ENCODE measurements around the gene CXCR1. TPM values are rescaled to one million over a fixed set of nuclear protein-coding genes. Genes with fewer than 3 reads are reported as not detected.
A peak's percentile ranks its signal among the peaks of the same experiment; 100 is the strongest.
"Not testable (repeated sequence)": the region's sequence is repeated elsewhere in the genome, so short reads cannot be mapped to it uniquely, and the experiment has no call there.

The CXCR1 gene
- total and polyA plus RNA-seq, 9 of the 15 experiments (the other 6 are each of a cell fraction or from before 2014, with no cell fraction given): not detected

- H2AFZ ChIP-seq (ENCODE audit: low read depth, low read length); H3K9me3 ChIP-seq (replicated peaks; ENCODE audit: control insufficient read depth, insufficient read depth, low read depth, low read length); H3K4me2 ChIP-seq (ENCODE audit: insufficient read depth, low read length); H3K4me1 ChIP-seq (replicated peaks in 1 of 2; ENCODE audit: control insufficient read depth in 2 of 2, insufficient read depth in 2 of 2, low read length in 2 of 2); H3K79me2 ChIP-seq (ENCODE audit: control insufficient read depth, insufficient read depth, low read length); H3K4me3 ChIP-seq; H3K36me3 ChIP-seq (ENCODE audit: control insufficient read depth, insufficient read depth, low read length); POLR2A ChIA-PET; CTCF ChIA-PET (ENCODE audit: low intra/inter-chr PET ratio); H3K9ac ChIP-seq (ENCODE audit: insufficient read depth in 1 of 2, low read depth in 2 of 2, low read length in 2 of 2); DNase-seq (ENCODE audit: extremely low read depth in 1 of 4, low spot score in 3 of 4); BruUV-seq (replicated peaks); intact Hi-C loops (cut with micrococcal nuclease); in situ Hi-C loops (cut with MboI); H3K27ac ChIP-seq (ENCODE audit: extremely low read depth, low read depth, low read length); H4K20me1 ChIP-seq (replicated peaks; ENCODE audit: control insufficient read depth, insufficient read depth, low read length); H3K9me1 ChIP-seq (ENCODE audit: control insufficient read depth, insufficient read depth, low read length); ATAC-seq; FAIRE-seq: not testable (repeated sequence)
- peaks cover 0 to 11% of the 10 kb centered on the region in 2 experiments; a peak in 1 of 5 replicates for H3K27me3 ChIP-seq (ENCODE audit: control insufficient read depth in 2 of 2, insufficient read depth in 2 of 2, low read length in 2 of 2)
- peak; percentile 47 for TF ChIP-seq NFYB (IDR thresholded peaks at IDR 0.05; ENCODE audit: extremely low read depth, insufficient read length)
- peak in 1 of 2 experiments; percentile 86; a peak in 1 of 4 replicates for TF ChIP-seq SRF (CRISPR knock-in tag; IDR thresholded peaks at IDR 0.05)
- WGBS (ENCODE audit: insufficient coverage, low coverage, missing lambda C conversion rate): 4% methylated on average over 4 of the region's 4 CpGs
These were observed 45.0 kb downstream of the CXCR1 start for GRCh38 chr2:218121789-218122188.

Other genes with a start within 250 kb of the CXCR1 start
Only the 7 nearest of the 11 such genes appear.
- not detected in 2 replicates for gene RUFY4, start 97.7 kb downstream of the CXCR1 start, total RNA-seq (2014; rRNA removed)
- gene RUFY4, start 97.7 kb downstream of the CXCR1 start, total RNA-seq (2014; rRNA removed; fragmentation: Illumina TruSeq; extraction: Trizol): not detected in 2 replicates
- not detected in 2 replicates for gene RUFY4, start 97.7 kb downstream of the CXCR1 start, total RNA-seq (2015; rRNA removed; fragmentation: Illumina TruSeq; extraction: Trizol)
- not detected in 2 replicates for gene RUFY4, start 97.7 kb downstream of the CXCR1 start, total RNA-seq (2021)
- gene RUFY4, start 97.7 kb downstream of the CXCR1 start, polyA plus RNA-seq (2011; rRNA removed): not detected in 2 replicates
- gene RUFY4, start 97.7 kb downstream of the CXCR1 start, polyA plus RNA-seq (2014; fragmentation: Illumina TruSeq; extraction: Trizol): not detected in 2 replicates
- not detected for gene RUFY4, start 97.7 kb downstream of the CXCR1 start, polyA plus RNA-seq (2014; fragmentation: Nextera tagmentation; extraction: Ambion mirVana)
- gene RUFY4, start 97.7 kb downstream of the CXCR1 start, polyA plus RNA-seq (2014; rRNA removed): not detected in 2 replicates
- gene CXCR2, start 40.9 kb downstream of the CXCR1 start, total RNA-seq (2014; rRNA removed): not detected in 2 replicates
- not detected in 2 replicates for gene CXCR2, start 40.9 kb downstream of the CXCR1 start, total RNA-seq (2014; rRNA removed; fragmentation: Illumina TruSeq; extraction: Trizol)
- gene CXCR2, start 40.9 kb downstream of the CXCR1 start, total RNA-seq (2015; rRNA removed; fragmentation: Illumina TruSeq; extraction: Trizol): not detected in 2 replicates
- not detected in 2 replicates for gene CXCR2, start 40.9 kb downstream of the CXCR1 start, total RNA-seq (2021)
- gene CXCR2, start 40.9 kb downstream of the CXCR1 start, polyA plus RNA-seq (2011; rRNA removed): not detected in 2 replicates
- not detected in 2 replicates for gene CXCR2, start 40.9 kb downstream of the CXCR1 start, polyA plus RNA-seq (2014; fragmentation: Illumina TruSeq; extraction: Trizol)
- not detected for gene CXCR2, start 40.9 kb downstream of the CXCR1 start, polyA plus RNA-seq (2014; fragmentation: Nextera tagmentation; extraction: Ambion mirVana)
- not detected in 2 replicates for gene CXCR2, start 40.9 kb downstream of the CXCR1 start, polyA plus RNA-seq (2014; rRNA removed)
- gene ARPC2, start 50.2 kb upstream of the CXCR1 start, total RNA-seq (2014; rRNA removed): 81.9 and 83.6 TPM in 2 replicates
- 89.4 and 93.0 TPM in 2 replicates for gene ARPC2, start 50.2 kb upstream of the CXCR1 start, total RNA-seq (2014; rRNA removed; fragmentation: Illumina TruSeq; extraction: Trizol)
- 101 and 111 TPM in 2 replicates for gene ARPC2, start 50.2 kb upstream of the CXCR1 start, total RNA-seq (2015; rRNA removed; fragmentation: Illumina TruSeq; extraction: Trizol)
- gene ARPC2, start 50.2 kb upstream of the CXCR1 start, total RNA-seq (2021): 81.4 and 91.5 TPM in 2 replicates
- gene ARPC2, start 50.2 kb upstream of the CXCR1 start, polyA plus RNA-seq (2011; rRNA removed): 178 and 187 TPM in 2 replicates
- gene ARPC2, start 50.2 kb upstream of the CXCR1 start, polyA plus RNA-seq (2014; fragmentation: Illumina TruSeq; extraction: Trizol): 127 and 152 TPM in 2 replicates
- gene ARPC2, start 50.2 kb upstream of the CXCR1 start, polyA plus RNA-seq (2014; fragmentation: Nextera tagmentation; extraction: Ambion mirVana): 100 to 1,000 TPM in 1 of 2 experiments, 10 to 100 TPM in 1; 94.0 to 103 TPM
- gene ARPC2, start 50.2 kb upstream of the CXCR1 start, polyA plus RNA-seq (2014; rRNA removed): 122 and 126 TPM in 2 replicates
- not detected in 2 replicates for gene GPBAR1, start 94.1 kb upstream of the CXCR1 start, total RNA-seq (2014; rRNA removed)
- gene GPBAR1, start 94.1 kb upstream of the CXCR1 start, total RNA-seq (2014; rRNA removed; fragmentation: Illumina TruSeq; extraction: Trizol): not detected in 2 replicates
- not detected in 2 replicates for gene GPBAR1, start 94.1 kb upstream of the CXCR1 start, total RNA-seq (2015; rRNA removed; fragmentation: Illumina TruSeq; extraction: Trizol)
- not detected in 2 replicates for gene GPBAR1, start 94.1 kb upstream of the CXCR1 start, total RNA-seq (2021)
- not detected in 2 replicates for gene GPBAR1, start 94.1 kb upstream of the CXCR1 start, polyA plus RNA-seq (2011; rRNA removed)
- gene GPBAR1, start 94.1 kb upstream of the CXCR1 start, polyA plus RNA-seq (2014; fragmentation: Illumina TruSeq; extraction: Trizol): not detected in 2 replicates
- not detected for gene GPBAR1, start 94.1 kb upstream of the CXCR1 start, polyA plus RNA-seq (2014; fragmentation: Nextera tagmentation; extraction: Ambion mirVana)
- not detected in 2 replicates for gene GPBAR1, start 94.1 kb upstream of the CXCR1 start, polyA plus RNA-seq (2014; rRNA removed)
- gene AAMP, start 103.2 kb upstream of the CXCR1 start, total RNA-seq (2014; rRNA removed): 156 and 197 TPM in 2 replicates
- gene AAMP, start 103.2 kb upstream of the CXCR1 start, total RNA-seq (2014; rRNA removed; fragmentation: Illumina TruSeq; extraction: Trizol): 62.2 and 77.6 TPM in 2 replicates
- 94.1 and 99.2 TPM in 2 replicates for gene AAMP, start 103.2 kb upstream of the CXCR1 start, total RNA-seq (2015; rRNA removed; fragmentation: Illumina TruSeq; extraction: Trizol)
- 87.7 and 96.9 TPM in 2 replicates for gene AAMP, start 103.2 kb upstream of the CXCR1 start, total RNA-seq (2021)
- gene AAMP, start 103.2 kb upstream of the CXCR1 start, polyA plus RNA-seq (2011; rRNA removed): 39.5 and 47.3 TPM in 2 replicates
- 135 and 139 TPM in 2 replicates for gene AAMP, start 103.2 kb upstream of the CXCR1 start, polyA plus RNA-seq (2014; fragmentation: Illumina TruSeq; extraction: Trizol)
- 1 to 10 TPM; 5.7 to 8.9 TPM for gene AAMP, start 103.2 kb upstream of the CXCR1 start, polyA plus RNA-seq (2014; fragmentation: Nextera tagmentation; extraction: Ambion mirVana)
- 133 and 156 TPM in 2 replicates for gene AAMP, start 103.2 kb upstream of the CXCR1 start, polyA plus RNA-seq (2014; rRNA removed)
- 50.2 and 55.7 TPM in 2 replicates for gene PNKD, start 103.6 kb upstream of the CXCR1 start, total RNA-seq (2014; rRNA removed)
- gene PNKD, start 103.6 kb upstream of the CXCR1 start, total RNA-seq (2014; rRNA removed; fragmentation: Illumina TruSeq; extraction: Trizol): 17.5 and 26.0 TPM in 2 replicates
- 32.3 and 34.0 TPM in 2 replicates for gene PNKD, start 103.6 kb upstream of the CXCR1 start, total RNA-seq (2015; rRNA removed; fragmentation: Illumina TruSeq; extraction: Trizol)
- gene PNKD, start 103.6 kb upstream of the CXCR1 start, total RNA-seq (2021): 59.5 and 60.1 TPM in 2 replicates
- gene PNKD, start 103.6 kb upstream of the CXCR1 start, polyA plus RNA-seq (2011; rRNA removed): 37.2 and 41.2 TPM in 2 replicates
- gene PNKD, start 103.6 kb upstream of the CXCR1 start, polyA plus RNA-seq (2014; fragmentation: Illumina TruSeq; extraction: Trizol): 64.2 and 68.2 TPM in 2 replicates
- 100 to 1,000 TPM in 1 of 2 experiments, 10 to 100 TPM in 1; 89.1 to 105 TPM for gene PNKD, start 103.6 kb upstream of the CXCR1 start, polyA plus RNA-seq (2014; fragmentation: Nextera tagmentation; extraction: Ambion mirVana)
- gene PNKD, start 103.6 kb upstream of the CXCR1 start, polyA plus RNA-seq (2014; rRNA removed): 80.6 and 85.2 TPM in 2 replicates
- gene TMBIM1, start 125.5 kb upstream of the CXCR1 start, total RNA-seq (2014; rRNA removed): 64.8 and 71.4 TPM in 2 replicates
- gene TMBIM1, start 125.5 kb upstream of the CXCR1 start, total RNA-seq (2014; rRNA removed; fragmentation: Illumina TruSeq; extraction: Trizol): 56.6 and 59.2 TPM in 2 replicates
- gene TMBIM1, start 125.5 kb upstream of the CXCR1 start, total RNA-seq (2015; rRNA removed; fragmentation: Illumina TruSeq; extraction: Trizol): 43.7 and 46.8 TPM in 2 replicates
- gene TMBIM1, start 125.5 kb upstream of the CXCR1 start, total RNA-seq (2021): 90.7 and 102 TPM in 2 replicates
- gene TMBIM1, start 125.5 kb upstream of the CXCR1 start, polyA plus RNA-seq (2011; rRNA removed): 45.9 and 66.8 TPM in 2 replicates
- 105 and 112 TPM in 2 replicates for gene TMBIM1, start 125.5 kb upstream of the CXCR1 start, polyA plus RNA-seq (2014; fragmentation: Illumina TruSeq; extraction: Trizol)
- 10 to 100 TPM; 14.2 to 35.6 TPM for gene TMBIM1, start 125.5 kb upstream of the CXCR1 start, polyA plus RNA-seq (2014; fragmentation: Nextera tagmentation; extraction: Ambion mirVana)
- gene TMBIM1, start 125.5 kb upstream of the CXCR1 start, polyA plus RNA-seq (2014; rRNA removed): 47.0 and 49.5 TPM in 2 replicates